NCI-H524 treated with DMSO at 0.1 percent for 48 hours (cell line): Measurements from ENCODE around the gene S1PR4.
"Not testable (repeated sequence)": the region's sequence is repeated elsewhere in the genome, so short reads cannot be mapped to it uniquely, and the experiment has no call there.

Source experiments
- DNase-seq: peaks from one replicate; lab custom pipeline; 2025; lab: John Stamatoyannopoulos, UW

The S1PR4 gene

GRCh38 chr19:3196064-3196932, 17.7 kb downstream of the S1PR4 start:
- no peak for DNase-seq

- no peak for DNase-seq
Observed at GRCh38 chr19:3196933-3197205, 18.3 kb downstream of the S1PR4 start.

DNA sequence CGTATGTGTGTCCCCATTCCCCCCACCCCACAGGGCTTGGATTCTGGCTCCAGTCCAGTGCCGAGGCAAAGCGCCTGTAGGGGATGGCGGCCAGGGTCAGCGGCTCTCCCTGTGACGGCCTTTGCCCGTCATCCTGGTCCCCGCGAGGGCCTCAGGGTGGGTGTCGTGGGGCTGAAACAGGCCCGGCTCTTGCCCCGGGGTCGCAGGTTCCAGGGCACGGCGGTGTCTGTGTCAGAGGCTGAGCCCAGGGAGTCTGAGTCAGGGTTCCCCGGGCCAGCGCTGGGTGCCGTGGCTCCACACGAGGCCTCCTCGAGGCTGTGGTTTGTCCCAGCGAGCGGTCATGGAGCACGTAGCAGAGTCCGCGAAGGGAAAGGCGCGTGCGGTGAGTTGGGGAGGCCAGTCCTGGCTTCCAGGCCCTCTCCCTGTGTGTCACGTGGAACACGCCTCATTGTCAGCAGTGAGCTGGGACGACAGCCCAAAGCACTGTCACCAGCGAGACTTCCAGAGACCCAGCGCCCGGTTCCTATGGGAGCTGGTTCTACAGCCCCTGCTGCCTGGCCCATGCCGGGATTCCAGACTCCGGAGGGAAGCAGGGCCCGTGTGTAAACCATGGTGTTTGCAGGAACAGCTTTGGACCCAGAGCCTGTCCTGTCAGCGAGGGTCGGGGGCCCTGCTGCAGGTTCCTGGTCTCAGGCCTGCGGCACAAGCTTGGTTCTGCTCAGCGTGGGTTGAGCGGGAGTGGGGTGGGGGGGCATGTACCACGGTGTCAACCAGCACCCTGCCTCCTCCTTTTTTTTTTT, 20.5 kb downstream of the S1PR4 start:
- no peak for DNase-seq

DNA sequence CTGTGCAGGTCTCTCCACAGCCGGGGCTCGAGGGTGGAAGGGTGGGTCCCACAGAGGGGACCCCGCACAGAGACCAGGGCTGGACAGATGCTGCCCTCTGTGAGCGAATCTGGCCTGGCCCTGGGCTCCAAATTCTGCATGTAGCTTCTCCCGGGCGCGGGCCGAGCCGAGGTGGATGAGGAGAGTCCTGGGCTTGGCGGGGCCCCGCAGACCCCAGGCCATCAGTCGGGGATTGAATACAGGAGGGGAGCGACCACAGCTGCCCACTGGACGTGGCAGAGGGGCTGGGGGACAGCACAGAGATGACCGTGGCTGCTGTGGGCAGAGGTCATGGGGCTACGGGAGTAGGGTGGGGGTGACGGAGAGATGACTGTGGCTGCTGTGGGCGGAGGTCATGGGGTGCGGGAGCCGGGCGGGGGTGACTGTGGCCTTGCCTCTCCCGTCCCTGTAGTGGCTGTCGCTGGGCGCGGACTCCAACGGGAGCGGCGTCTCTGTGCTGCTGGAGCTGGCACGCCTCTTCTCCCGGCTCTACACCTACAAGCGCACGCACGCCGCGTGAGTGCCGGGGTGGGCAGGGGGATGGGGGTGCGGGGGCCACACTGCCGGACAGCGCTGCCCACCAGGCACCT, 22.6 kb downstream of the S1PR4 start:
- no peak for DNase-seq

GRCh38 chr19:3201911-3202310, 23.3 kb downstream of the S1PR4 start:
- DNase-seq, result no peak

GRCh38 chr19:3202346-3202745, 23.8 kb downstream of the S1PR4 start:
- no peak for DNase-seq

GRCh38 chr19:3202895-3203294, 24.3 kb downstream of the S1PR4 start:
- not testable (repeated sequence) for DNase-seq

- DNase-seq, result no peak
Observed at GRCh38 chr19:3203805-3204645, 25.5 kb downstream of the S1PR4 start.

- no peak for DNase-seq
Observed at GRCh38 chr19:3204646-3205275, 26.2 kb downstream of the S1PR4 start.

DNA sequence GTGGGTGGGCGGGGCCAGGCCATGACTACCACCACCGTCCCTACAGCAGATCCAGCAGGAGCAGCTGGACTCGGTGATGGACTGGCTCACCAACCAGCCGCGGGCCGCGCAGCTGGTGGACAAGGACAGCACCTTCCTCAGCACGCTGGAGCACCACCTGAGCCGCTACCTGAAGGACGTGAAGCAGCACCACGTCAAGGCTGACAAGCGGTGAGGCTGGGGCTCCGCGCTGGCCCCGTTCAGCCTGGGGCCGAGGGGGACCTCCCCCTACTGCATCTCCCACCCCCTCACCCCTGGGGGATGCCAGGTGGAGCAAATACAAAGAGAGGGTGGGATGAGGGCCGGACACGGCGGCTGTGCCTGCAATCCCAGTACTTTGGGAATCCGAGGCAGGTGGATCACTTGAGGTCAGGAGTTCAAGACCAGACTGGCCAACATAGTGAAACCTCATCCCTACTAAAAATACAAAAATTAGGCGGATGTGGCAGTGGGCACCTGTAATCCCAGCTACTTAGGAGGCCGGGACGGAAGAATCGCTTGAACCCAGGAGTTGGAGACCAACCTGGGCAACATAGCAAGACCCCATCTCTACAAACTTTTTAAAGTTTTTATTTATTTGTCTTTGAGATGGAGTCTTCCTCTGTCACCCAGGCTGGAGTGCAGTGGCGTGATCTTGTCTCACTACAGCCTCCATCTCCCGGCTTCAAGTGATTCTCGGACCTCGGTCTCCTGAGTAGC, 27.8 kb downstream of the S1PR4 start:
- DNase-seq, result no peak

GRCh38 chr19:3207461-3208242, 29.1 kb downstream of the S1PR4 start:
- no peak for DNase-seq

- no peak for DNase-seq
Observed at GRCh38 chr19:3208317-3209207, 30.0 kb downstream of the S1PR4 start.

DNA sequence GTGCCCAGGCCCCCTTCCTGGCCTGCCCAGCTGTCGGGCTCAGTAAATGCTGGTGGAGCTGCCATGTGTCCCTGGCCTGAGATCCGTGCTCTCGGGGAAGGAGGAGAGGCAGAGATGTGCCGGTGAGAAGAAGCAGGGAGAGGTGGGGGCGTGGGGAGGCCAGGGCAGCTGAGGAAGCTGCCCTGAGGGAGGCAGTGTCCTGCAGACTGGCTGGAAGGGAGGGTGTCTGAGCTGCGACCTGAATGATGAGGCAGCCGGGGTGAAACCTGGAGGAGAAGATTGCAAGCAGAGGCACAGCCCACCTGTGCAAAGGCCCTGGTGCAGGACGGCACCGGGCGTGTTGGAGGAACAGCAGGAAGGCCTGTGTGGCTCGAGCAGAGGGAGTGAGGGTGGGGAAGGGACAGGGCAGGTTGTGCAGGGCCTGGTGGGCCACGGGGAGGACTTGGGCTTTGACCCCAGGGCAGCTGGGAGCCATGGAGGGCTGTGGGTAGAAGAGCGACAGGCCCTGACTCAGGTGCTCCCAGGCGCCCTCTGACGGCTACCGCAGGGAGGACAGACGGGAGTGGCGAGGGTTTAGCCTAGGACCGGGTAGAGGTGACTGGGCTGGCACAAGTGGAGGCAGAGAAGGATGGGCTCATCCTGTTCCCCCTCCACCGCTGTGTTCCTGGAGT, 31.9 kb downstream of the S1PR4 start:
- no peak for DNase-seq

DNA sequence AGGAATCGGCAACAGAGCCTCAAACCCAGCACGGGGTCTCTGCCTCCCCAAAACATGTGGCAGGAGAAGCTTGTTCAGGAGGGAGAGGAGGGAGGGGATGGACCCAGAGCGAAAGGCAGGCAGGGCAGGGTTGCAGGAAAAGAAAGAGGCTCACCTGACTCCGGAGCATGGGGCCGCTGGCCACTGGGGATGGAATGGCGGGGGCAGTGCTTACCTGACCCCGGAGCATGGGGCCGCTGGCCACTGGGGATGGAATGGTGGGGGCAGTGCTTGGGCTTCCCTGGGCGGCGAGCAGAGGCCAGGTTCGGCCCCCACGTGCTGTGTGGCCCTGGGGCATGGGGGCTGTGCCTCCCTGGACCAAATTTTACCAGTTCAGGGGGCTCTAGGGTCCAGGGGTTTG, 32.6 kb downstream of the S1PR4 start:
- no peak for DNase-seq

GRCh38 chr19:3213159-3213558, 34.6 kb downstream of the S1PR4 start:
- DNase-seq, result no peak

DNA sequence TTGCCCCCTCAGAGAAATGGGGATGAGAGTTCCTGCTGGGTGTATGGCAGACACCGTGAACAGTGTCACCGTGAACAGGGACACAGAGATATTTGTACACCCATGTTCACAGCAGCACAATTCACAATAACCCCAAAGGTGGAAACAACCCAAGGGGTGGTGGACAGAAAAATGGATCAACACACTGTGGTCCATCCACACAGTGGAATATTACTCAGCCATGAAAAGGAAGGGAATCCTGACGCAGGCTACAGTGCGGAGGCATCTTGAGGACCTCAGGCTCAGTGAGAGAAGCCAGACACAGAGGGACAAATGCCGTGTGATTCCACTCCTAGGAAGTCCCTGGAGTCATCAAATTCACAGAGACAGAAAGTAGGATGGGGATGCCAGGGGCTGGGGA, 38.3 kb downstream of the S1PR4 start:
- no peak for DNase-seq

GRCh38 chr19:3220576-3220975, 42.0 kb downstream of the S1PR4 start:
- DNase-seq, result no peak

- DNase-seq, result not testable (repeated sequence)
Observed at GRCh38 chr19:3221576-3221975, 43.0 kb downstream of the S1PR4 start.
